Suprapubic skin (tissue), 4 donors: ENCODE data around the gene PRCD. TPM values are rescaled to one million over a fixed set of nuclear protein-coding genes. Genes with fewer than 3 reads are reported as not detected.

ENCODE experiments used
- DNase-seq, 2 donors: peaks; one replicate each; pipeline ENCODE4 v3.0.0-alpha.2; 2019; ENCODE audit warnings: low spot score in 2 of 2
- H3K27ac ChIP-seq: fragments of 200-600 bp; sonication (generic); one replicate; pipeline ENCODE4 v1.5.1; 2019
- H3K27me3 ChIP-seq: fragments of 200-600 bp; sonication (generic); one replicate; pipeline ENCODE4 v1.5.1; 2019
- H3K36me3 ChIP-seq: fragments of 200-600 bp; sonication (generic); one replicate; pipeline ENCODE4 v1.5.1; 2019
- H3K4me1 ChIP-seq: fragments of 200-600 bp; sonication (generic); one replicate; pipeline ENCODE4 v1.5.1; 2019
- H3K4me3 ChIP-seq: fragments of 200-600 bp; sonication (generic); one replicate; pipeline ENCODE4 v1.5.1; 2019; ENCODE audit warnings: mild to moderate bottlenecking
- H3K9me3 ChIP-seq: fragments of 200-600 bp; sonication (generic); one replicate; pipeline ENCODE4 v1.5.1; 2019
- CTCF ChIP-seq, 2 donors: fragments of 200-600 bp in 1 of 2; fragments of 450-650 bp in 1 of 2; sonication (generic) in 1 of 2; IDR thresholded peaks; one replicate each; pipeline ENCODE4 v1.5.1; 2016 to 2019; ENCODE audit warnings: antibody characterized with exemption in 2 of 2, mild to moderate bottlenecking in 1 of 2, moderate library complexity in 1 of 2
- EP300 ChIP-seq: sonication (generic); formaldehyde crosslinking; IDR thresholded peaks from one replicate; pipeline ENCODE4 v1.6.1; 2017; ENCODE audit warnings: antibody characterized with exemption
- POLR2A ChIP-seq, 2 donors: fragments of 450-650 bp; IDR thresholded peaks; one replicate each; pipeline ENCODE4 v1.6.1; 2017; ENCODE audit warnings: antibody characterized with exemption in 2 of 2, mild to moderate bottlenecking in 2 of 2, moderate library complexity in 2 of 2
- POLR2AphosphoS5 ChIP-seq, 3 donors: sonication (generic); formaldehyde crosslinking; IDR thresholded peaks; one replicate each; pipeline ENCODE4 v1.6.1; 2017; ENCODE audit warnings: antibody characterized with exemption in 3 of 3
- WGBS: methylation state at CpG from one replicate; pipeline ENCODE4 v1.1.5; 2018; 5-methylcytosine and 5-hydroxymethylcytosine counted together
- total RNA-seq, 4 donors: library from RNA; depleted of rRNA; stranded (reverse); fragments of >200 nt; gene quantifications; one replicate each; pipeline ENCODE4 v1.1.0, GENCODE V29; 2016

Gene PRCD
- 1 to 10 TPM in 3 of 4 donors, not detected in 1; 1.3 to 2.8 (median 2.2) TPM for total RNA-seq

GRCh38 chr17:76539631-76540271, at the start of gene PRCD:
Gene PRCD (plus strand): TSS chr17:76540044. CDS start chr17:76540142, 98 bp downstream.
- H3K4me3 ChIP-seq, result peak within 1 kb of the TSS; percentile 36
- H3K4me1 ChIP-seq, result peaks cover 69% of the 10 kb centered on the region
- no peak within 1 kb of the TSS for H3K27ac ChIP-seq
- H3K27me3 ChIP-seq, result peaks cover 6% of the 10 kb centered on the region
- H3K36me3 ChIP-seq, result no peaks in the 10 kb centered on the region
- no peak for DNase-seq
- TF ChIP-seq CTCF (IDR thresholded peaks at IDR 0.05) (no peak), POLR2A (IDR thresholded peaks at IDR 0.05) (no peak), POLR2AphosphoS5 (IDR thresholded peaks at IDR 0.05) (no peak), EP300 (no peak)
- 82% methylated on average over 18 of the region's 22 CpGs for WGBS
- no peaks in the 10 kb centered on the region for H3K9me3 ChIP-seq

- no peak for DNase-seq
- H3K27ac ChIP-seq, result no peak overlapping the region
- H3K27me3 ChIP-seq, result no peaks in the 10 kb centered on the region
- H3K4me3 ChIP-seq, result no peak overlapping the region
- TF ChIP-seq POLR2AphosphoS5 (IDR thresholded peaks at IDR 0.05) (no peak), POLR2A (IDR thresholded peaks at IDR 0.05) (no peak), CTCF (IDR thresholded peaks at IDR 0.05) (no peak), EP300 (no peak)
- H3K9me3 ChIP-seq, result no peaks in the 10 kb centered on the region
- 51% methylated on average over 5 of the region's 10 CpGs for WGBS
- no peaks in the 10 kb centered on the region for H3K36me3 ChIP-seq
- H3K4me1 ChIP-seq, result peaks cover 48% of the 10 kb centered on the region
Measured at GRCh38 chr17:76490112-76490710, 49.6 kb upstream of the PRCD start.

- H3K4me3 ChIP-seq, result no peak overlapping the region
- no peaks in the 10 kb centered on the region for H3K9me3 ChIP-seq
- H3K36me3 ChIP-seq, result no peaks in the 10 kb centered on the region
- 77% methylated on average over 13 of the region's 17 CpGs for WGBS
- peak overlapping the region; percentile 76 for H3K27ac ChIP-seq
- DNase-seq, result no peak
- peaks cover 45% of the 10 kb centered on the region for H3K4me1 ChIP-seq
- TF ChIP-seq POLR2AphosphoS5 (IDR thresholded peaks at IDR 0.05), result no peak
- TF ChIP-seq CTCF (IDR thresholded peaks at IDR 0.05), result no peak
- TF ChIP-seq POLR2A (IDR thresholded peaks at IDR 0.05), result no peak
- TF ChIP-seq EP300, result no peak
- H3K27me3 ChIP-seq, result no peaks in the 10 kb centered on the region
Measured at GRCh38 chr17:76491271-76492122, 48.3 kb upstream of the PRCD start.

DNA sequence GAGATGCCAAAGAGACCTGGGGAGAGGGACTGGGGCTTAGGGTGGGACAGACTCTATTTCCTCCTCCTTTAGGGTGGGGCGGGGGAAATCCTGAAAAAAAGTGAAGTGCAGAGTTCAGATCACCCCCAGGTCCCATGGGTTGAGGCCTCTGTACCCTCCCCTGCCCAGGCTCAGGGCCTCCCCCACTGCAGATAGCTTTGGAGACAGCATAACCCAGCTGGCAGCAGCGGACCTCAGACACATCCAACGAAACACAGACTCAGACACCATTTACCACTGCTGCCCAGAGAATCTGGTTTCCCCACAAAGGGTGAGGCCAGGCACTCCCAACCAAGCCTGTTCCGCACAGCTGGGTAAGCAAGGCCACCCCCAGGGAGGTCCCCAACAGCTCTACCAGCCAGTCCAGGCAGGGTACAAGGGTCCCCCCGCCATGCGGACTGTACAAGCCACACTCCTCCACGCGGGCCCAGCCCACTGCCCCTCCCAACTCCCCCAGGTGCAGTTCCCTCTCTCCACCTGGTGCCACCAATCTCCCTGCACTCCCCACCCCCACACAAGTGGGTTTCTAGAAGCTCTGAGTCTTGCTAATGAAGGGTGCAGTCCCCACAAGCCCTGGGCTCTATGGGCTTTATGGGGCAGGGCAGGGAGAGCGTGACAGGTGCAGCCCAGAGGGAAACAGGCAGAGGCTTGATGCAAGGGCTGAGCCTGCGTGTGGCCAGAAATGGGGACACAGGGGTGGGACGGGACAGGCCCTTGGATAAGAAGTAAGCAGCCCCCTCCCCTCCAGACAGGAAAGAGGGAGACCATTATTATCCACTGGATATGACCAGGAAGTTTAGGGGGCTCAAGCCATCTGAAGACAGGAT, 47.5 kb upstream of the PRCD start:
- DNase-seq, result no peak
- H3K4me3 ChIP-seq, result peak overlapping the region; percentile 1
- WGBS, result 56% methylated on average over 10 of the region's 11 CpGs

More for the DNA sequence above, 47.5 kb upstream of the PRCD start:
- Histone ChIP-seq H3K9me3 (no peaks in the 10 kb centered on the region), H3K27ac (peak overlapping the region; percentile 76), H3K36me3 (no peaks in the 10 kb centered on the region), H3K27me3 (no peaks in the 10 kb centered on the region), H3K4me1 (peaks cover 48% of the 10 kb centered on the region)
- no peak for TF ChIP-seq POLR2AphosphoS5 (IDR thresholded peaks at IDR 0.05)
- no peak for TF ChIP-seq CTCF (IDR thresholded peaks at IDR 0.05)
- TF ChIP-seq EP300, result no peak
- no peak for TF ChIP-seq POLR2A (IDR thresholded peaks at IDR 0.05)
